Transverse colon (tissue), 3 donors: ENCODE data around the gene ADD3.

Experiments used
- POLR2A ChIP-seq: fragments of 450-650 bp; IDR thresholded peaks from one replicate; pipeline ENCODE4 v1.6.1; 2016; ENCODE audit warnings: antibody characterized with exemption, mild to moderate bottlenecking, moderate library complexity
- TF ChIP-seq, protein P1 (sequence below), 5 experiments: fragments of 200-600 bp in 3 of 5; fragments of 450-650 bp in 2 of 5; sonication (generic) in 3 of 5; IDR thresholded peaks; 1 replicate in 2 of 5; 2 replicates in 3 of 5; pipeline ENCODE4 v1.5.1; 2016 to 2017; ENCODE audit warnings: antibody characterized with exemption in 5 of 5, inconsistent platforms in 3 of 5, mild to moderate bottlenecking in 2 of 5, moderate library complexity in 1 of 5

DNA sequence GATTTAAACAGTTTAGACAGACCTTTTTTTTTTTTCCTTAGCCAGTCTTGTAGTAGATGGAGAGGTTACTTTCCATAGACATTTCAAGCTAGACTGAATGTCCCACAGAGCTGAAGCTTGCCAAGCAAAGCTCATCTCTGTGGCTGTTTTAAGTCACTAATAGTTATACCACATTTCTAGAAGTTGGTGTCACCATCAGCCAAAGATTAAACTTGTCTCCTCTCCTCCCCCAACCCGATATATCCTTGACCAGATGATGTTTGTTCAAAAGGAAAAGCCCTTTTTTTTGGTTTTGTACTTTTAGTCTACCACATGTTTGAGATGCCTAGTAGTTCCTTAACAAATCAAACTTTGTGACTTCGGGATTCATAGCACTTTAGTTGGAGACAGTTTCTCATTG lies 66.1 kb downstream of the ADD3 start:
- TF ChIP-seq, protein P1, sequence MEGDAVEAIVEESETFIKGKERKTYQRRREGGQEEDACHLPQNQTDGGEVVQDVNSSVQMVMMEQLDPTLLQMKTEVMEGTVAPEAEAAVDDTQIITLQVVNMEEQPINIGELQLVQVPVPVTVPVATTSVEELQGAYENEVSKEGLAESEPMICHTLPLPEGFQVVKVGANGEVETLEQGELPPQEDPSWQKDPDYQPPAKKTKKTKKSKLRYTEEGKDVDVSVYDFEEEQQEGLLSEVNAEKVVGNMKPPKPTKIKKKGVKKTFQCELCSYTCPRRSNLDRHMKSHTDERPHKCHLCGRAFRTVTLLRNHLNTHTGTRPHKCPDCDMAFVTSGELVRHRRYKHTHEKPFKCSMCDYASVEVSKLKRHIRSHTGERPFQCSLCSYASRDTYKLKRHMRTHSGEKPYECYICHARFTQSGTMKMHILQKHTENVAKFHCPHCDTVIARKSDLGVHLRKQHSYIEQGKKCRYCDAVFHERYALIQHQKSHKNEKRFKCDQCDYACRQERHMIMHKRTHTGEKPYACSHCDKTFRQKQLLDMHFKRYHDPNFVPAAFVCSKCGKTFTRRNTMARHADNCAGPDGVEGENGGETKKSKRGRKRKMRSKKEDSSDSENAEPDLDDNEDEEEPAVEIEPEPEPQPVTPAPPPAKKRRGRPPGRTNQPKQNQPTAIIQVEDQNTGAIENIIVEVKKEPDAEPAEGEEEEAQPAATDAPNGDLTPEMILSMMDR (IDR thresholded peaks at IDR 0.05): no peak
- no peak for TF ChIP-seq POLR2A
